KBM-7 (cell line): ENCODE results near the gene CABLES1.
"Not testable (repeated sequence)": the region's sequence is repeated elsewhere in the genome, so short reads cannot be mapped to it uniquely, and the experiment has no call there.

Experiments
- DNase-seq: peaks from one replicate; pipeline ENCODE4 v3.0.0-alpha.2; 2015
- in situ Hi-C: fragments of 300-500 bp; cut with MboI; formaldehyde crosslinking; loops from 2 replicates; pipeline ENCODE4 v1.14.3; 2020; ENCODE audit warnings: low sequenced_read_pairs, low pct_unique_long_range_greater_than_20kb, mixed read lengths

The CABLES1 gene

GRCh38 chr18:23158058-23158457, 22.8 kb downstream of the CABLES1 start:
- in situ Hi-C loops, result no loop called here
- no peak for DNase-seq

- DNase-seq, in situ Hi-C loops: not testable (repeated sequence)
These were observed 23.6 kb downstream of the CABLES1 start for GRCh38 chr18:23158884-23159283.

DNA sequence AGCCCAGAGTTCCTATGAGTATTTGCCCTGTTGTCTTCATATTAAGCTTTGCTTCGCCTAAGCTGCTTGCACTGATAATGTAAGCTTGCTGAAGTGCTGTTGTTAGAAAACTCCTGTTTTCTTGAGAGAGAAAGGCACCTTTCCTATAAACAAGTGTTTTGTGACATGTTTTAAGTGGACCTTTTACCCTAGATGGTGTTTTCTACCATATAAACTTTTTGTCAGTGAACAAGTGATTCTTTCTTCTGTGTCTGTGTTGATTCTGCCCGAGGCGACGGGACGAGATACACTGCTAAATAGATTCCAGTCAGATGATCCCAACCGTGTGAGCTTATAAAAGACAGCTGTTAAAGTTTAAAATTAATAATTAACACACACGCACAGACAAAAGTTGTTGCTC, 24.1 kb downstream of the CABLES1 start:
- in situ Hi-C loops, result no loop called here
- no peak for DNase-seq

DNA sequence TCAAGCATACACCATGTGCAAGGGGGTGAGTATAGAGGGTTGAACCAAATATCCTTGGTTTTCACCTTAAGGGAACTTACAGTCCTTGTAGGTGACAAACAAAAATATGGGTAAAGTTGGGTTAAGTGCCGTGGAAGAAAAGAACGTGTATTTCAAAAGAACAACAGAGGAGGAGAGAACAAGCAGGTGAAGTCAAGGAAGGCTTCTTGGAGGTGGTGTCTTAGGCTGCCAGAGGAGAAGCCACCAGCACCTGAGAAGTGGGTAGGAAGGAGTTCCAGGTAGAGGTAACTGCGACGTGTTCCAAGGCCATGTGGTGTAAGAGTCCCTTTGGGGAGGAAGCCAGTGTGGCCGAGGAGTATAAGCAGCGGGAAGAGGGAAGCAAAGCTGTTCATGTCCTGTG, 27.2 kb downstream of the CABLES1 start:
- in situ Hi-C loops, result no loop called here
- no peak for DNase-seq

- DNase-seq, result no peak
- in situ Hi-C loops, result no loop called here
These were observed 28.7 kb downstream of the CABLES1 start for GRCh38 chr18:23163786-23164533.

GRCh38 chr18:23165271-23166068, 30.2 kb downstream of the CABLES1 start:
- in situ Hi-C loops, result no loop called here
- no peak for DNase-seq

DNA sequence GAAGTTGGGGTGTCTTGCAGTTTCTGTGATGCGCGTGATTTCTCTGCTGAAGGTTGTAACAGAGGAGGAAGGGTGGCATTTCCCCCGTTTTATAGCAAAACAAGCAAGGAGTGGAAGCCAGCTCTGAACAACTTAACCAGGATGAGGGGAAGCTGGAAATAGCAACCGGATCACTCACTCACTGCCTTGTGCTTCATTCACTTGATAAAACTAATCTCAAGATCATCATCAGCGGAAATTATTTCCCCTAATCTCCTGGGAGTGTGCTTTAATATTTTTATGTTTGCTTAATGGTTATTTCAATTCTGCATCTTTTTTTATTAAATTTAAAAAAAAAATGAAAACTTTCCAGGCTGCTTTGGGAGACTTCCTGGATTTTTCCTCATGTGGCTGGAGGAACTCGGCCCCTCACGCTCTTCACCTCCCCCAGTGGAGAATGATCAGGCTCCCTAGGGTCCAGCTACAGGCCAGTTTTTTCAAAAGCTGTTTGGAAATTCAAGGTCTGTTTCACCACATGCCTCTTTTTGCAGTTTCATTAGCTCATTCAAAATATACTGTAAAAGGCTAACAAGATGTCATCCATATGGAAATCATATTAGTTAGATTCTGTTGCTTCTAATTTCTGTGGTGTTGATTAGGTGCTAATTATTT, 31.7 kb downstream of the CABLES1 start:
- in situ Hi-C loops, result no loop called here
- DNase-seq, result no peak

DNA sequence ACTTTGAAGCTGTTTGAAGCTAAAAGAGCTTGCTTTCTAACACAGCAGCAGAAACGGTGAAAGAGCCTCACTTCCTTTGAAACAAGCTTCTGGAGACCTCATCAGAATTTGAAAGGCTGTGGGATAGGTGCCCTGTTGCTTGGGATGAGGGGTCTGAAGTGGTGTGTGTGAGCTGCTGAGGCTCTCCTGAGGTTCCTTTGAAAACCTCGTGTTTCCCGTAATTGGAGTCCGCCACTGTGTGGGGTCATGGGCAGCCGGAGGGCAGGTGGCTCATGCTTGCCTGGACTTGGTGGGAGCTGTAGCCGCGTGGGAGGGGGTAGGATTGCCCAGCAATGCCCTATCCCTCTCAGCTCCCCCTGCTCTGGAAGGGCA, 34.4 kb downstream of the CABLES1 start:
- no peak for DNase-seq
- in situ Hi-C loops, result no loop called here

DNA sequence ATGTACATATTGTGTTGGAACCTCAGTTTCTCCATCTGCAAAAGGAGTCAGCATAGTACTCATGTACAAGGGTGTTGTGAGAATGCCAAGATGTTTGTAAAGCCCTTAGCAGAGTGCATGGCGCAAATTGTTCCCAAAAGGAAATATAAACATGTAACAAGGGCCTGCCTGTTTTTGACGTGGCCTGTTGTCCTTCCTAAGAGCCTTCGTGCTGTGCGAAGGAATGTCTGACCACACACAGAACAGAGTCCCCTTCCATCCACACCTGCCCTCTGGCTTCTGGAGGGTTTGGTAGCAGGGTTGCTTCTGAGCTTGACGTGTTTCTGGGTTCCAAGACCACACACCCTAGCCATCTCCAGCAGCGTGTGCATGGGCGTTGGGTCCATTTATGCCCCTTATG, 34.9 kb downstream of the CABLES1 start:
- in situ Hi-C loops, result no loop called here
- DNase-seq, result no peak

GRCh38 chr18:23171581-23172156, 36.4 kb downstream of the CABLES1 start:
- in situ Hi-C loops, result no loop called here
- no peak for DNase-seq

GRCh38 chr18:23172591-23173380, 37.5 kb downstream of the CABLES1 start:
- no peak for DNase-seq
- in situ Hi-C loops, result no loop called here

GRCh38 chr18:23173912-23174311, 38.6 kb downstream of the CABLES1 start:
- no peak for DNase-seq
- in situ Hi-C loops, result no loop called here

- DNase-seq, result no peak
- in situ Hi-C loops, result no loop called here
These were observed 41.6 kb downstream of the CABLES1 start for GRCh38 chr18:23176701-23177432.

DNA sequence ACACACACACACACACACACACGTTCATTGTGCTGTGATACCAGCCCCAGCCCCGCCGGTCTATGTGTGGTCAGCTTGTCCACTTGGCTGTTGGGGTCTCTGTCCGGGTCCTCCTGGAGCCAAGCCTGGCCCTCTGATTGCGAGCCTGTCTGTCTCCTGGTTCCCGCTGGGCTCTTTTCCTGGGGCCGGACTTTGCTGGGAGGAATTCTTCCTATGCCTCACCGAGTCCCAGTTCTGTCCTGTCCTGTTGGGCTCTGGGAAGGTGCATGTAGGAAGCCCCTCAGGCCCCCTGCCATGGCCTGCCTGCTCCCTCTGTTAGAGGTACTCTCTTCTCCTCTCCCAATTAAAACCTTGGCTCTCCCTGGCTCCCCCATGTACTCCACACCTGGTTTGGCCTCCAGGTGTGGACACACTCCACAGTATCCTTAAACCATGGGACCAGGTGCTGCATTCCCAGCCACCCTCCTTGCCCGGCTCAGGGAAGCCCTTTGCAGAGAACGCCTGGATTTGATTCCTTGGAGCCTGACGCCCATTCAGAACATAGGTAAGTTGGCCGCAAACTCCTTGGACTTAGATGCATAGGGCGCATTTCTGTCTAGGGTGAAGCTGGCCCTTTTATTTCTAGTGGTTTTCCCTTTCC, 42.3 kb downstream of the CABLES1 start:
- in situ Hi-C loops, result no loop called here

DNA sequence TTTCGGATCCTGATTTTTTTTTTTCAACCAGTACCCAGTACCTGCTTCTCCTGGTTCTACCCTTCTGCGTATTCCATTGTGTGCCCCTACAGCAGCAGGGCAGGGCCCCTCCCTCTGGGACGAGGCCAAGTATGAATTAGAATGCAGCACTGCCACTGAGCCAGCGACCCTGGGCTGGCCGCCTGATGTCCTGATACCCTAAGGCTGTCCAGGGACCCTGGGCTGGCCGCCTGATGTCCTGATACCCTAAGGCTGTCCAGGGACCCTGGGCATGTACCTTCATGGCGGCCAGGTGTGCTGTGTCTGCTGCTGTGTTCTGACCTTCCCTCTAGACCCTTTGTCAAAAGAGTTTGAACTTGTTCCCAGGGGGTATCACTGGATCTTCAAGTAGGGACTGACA, 42.9 kb downstream of the CABLES1 start:
- no peak for DNase-seq
- in situ Hi-C loops, result no loop called here

More for the DNA sequence above, 42.3 kb downstream of the CABLES1 start:
- DNase-seq, result no peak

DNA sequence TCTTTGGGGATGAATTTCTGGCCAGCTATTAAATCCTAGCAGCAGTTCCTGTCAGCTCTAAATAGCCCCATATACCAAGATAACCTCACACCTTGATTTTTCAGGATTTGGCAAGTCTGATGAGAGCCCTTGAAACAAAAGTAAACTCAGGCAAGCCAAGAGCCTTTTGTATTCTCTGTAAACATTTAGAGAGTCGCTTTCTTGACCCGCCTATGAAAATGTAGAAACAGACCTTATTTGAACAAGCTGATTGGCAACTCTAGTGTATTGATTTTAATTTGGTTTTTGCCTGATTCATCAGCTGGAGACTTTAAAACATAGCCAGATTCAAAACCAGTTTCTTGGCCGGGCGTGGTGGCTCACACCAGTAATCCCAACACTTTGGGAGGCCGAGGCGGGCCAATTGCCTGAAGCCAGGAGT, 43.4 kb downstream of the CABLES1 start:
- no peak for DNase-seq
- in situ Hi-C loops, result no loop called here

GRCh38 chr18:23179416-23179815, 44.1 kb downstream of the CABLES1 start:
- in situ Hi-C loops, result no loop called here
- DNase-seq, result no peak

DNA sequence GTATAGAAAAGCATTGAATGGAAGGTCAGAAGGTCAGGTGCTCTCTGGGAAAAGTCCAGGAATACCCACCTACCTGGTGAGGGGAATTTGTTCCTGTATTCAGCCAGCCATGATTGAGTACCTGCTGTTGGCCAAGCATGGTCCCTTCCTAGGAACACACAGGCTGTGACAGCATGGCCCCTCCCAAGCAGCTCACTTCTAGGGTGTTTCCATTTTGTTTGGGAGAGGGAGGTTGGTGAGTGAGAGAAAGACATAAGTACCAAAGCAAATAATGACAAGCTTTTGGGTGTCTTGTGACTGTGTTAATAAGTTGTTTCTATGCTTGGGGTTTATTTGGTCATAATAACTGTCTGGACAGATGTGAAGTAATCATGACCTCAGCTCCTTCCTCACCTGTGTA, 46.3 kb downstream of the CABLES1 start:
- in situ Hi-C loops, result no loop called here
- DNase-seq, result no peak
